Naive thymus-derived CD8-positive, alpha-beta T cell (primary cell): ENCODE results near the gene APLF. TPM values are rescaled to one million over a fixed set of nuclear protein-coding genes. Genes with fewer than 3 reads are reported as not detected.
A peak's percentile ranks its signal among the peaks of the same experiment; 100 is the strongest.
"Not testable (repeated sequence)": the region's sequence is repeated elsewhere in the genome, so short reads cannot be mapped to it uniquely, and the experiment has no call there.

ENCODE experiments used
- ATAC-seq, 2 donors: fragments of 150-1000 bp; cut with Tn5 transposase in 1 of 2; sonication (Bioruptor Pico), chemical (Tn5 transposase) in 1 of 2; 1 replicate in 1 of 2; 2 replicates in 1 of 2; pipeline ENCODE4 v1.10.0; 2021; ENCODE audit warnings: mild to moderate bottlenecking in 2 of 2, moderate library complexity in 2 of 2
- POLR2A ChIA-PET: fragments of 350-600 bp; sonication (Branson Sonifier 250); formaldehyde crosslinking; loops from one replicate; lab custom pipeline; 2021; ENCODE audit warnings: antibody characterized with exemption; lab: Charles Lee
- DNase-seq, 10 donors: peaks; one replicate each; pipeline versions ENCODE4 v3.0.0 to v3.0.0-alpha.2; 2020 to 2022
- H3K27ac Mint-ChIP-seq, 10 donors: one replicate each; pipeline ENCODE4 v1.8.0; 2020 to 2022; ENCODE audit warnings: mild to moderate bottlenecking in 10 of 10, mixed read lengths in 10 of 10, moderate library complexity in 4 of 10, inconsistent platforms in 1 of 10
- H3K27me3 Mint-ChIP-seq, 5 donors: one replicate each; pipeline ENCODE4 v1.8.0; 2021 to 2022; ENCODE audit warnings: mixed read lengths in 5 of 5
- H3K36me3 Mint-ChIP-seq, 3 donors: one replicate each; pipeline ENCODE4 v1.8.0; 2020 to 2022; ENCODE audit warnings: mixed read lengths in 3 of 3, mild to moderate bottlenecking in 2 of 3, inconsistent platforms in 1 of 3
- H3K4me1 Mint-ChIP-seq, 4 donors: one replicate each; pipeline ENCODE4 v1.8.0; 2021 to 2022; ENCODE audit warnings: mixed read lengths in 4 of 4
- H3K4me3 Mint-ChIP-seq, 10 donors: one replicate each; pipeline ENCODE4 v1.8.0; 2020 to 2022; ENCODE audit warnings: mild to moderate bottlenecking in 10 of 10, mixed read lengths in 10 of 10, moderate library complexity in 6 of 10, inconsistent platforms in 1 of 10
- H3K9me3 Mint-ChIP-seq, 9 donors: one replicate each; pipeline ENCODE4 v1.8.0; 2020 to 2022; ENCODE audit warnings: mixed read lengths in 9 of 9, mild to moderate bottlenecking in 3 of 9, inconsistent platforms in 1 of 9, moderate library complexity in 1 of 9
- polyA plus RNA-seq, 3 donors: library from polyadenylated mRNA; unstranded; fragments of 300-500 nt; fragmentation: Illumina TruSeq; gene quantifications; one replicate each; pipeline ENCODE4 v1.2.3, GENCODE V29; 2021
- total RNA-seq, 8 experiments: library from RNA in 2 of 8; stranded (reverse) in 2 of 8; gene quantifications; one replicate each; pipeline ENCODE4 v1.2.3 and lab custom pipeline; 2021 to 2026

Gene APLF
- total and polyA plus RNA-seq, 5 experiments from 2014 or later = 1.4 to 9.7 (median 1.6) TPM

DNA sequence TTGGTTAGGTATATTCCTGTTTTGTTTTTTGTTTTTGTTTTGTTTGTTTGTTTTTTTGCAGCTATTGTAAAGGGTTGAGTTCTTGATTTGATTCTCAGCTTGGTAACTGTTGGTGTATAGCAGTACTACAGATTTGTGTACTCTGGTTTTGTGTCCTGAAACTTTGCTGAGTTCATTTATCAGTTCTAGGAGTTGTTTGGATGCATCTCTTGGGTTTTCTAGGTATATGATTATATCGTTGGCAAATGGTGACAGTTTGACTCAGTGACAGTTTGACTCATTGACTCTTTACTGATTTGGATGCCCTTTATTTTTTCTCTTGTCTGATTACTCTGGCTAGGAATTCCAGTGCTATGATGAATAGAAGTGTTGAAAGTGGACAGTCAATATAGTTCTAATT is 53.7 kb downstream of the APLF start:
- DNase-seq = no peak
- no peak for ATAC-seq
- peaks cover 0 to 2% (median 0%) of the 10 kb centered on the region in 4 donors for H3K4me1 Mint-ChIP-seq
- H3K4me3 Mint-ChIP-seq = no peak overlapping the region
- H3K36me3 Mint-ChIP-seq = peaks cover 3 to 6% (median 4%) of the 10 kb centered on the region in 3 donors
- no peaks in the 10 kb centered on the region for H3K27me3 Mint-ChIP-seq
- H3K27ac Mint-ChIP-seq = no peak overlapping the region
- H3K9me3 Mint-ChIP-seq = no peaks in the 10 kb centered on the region
- POLR2A ChIA-PET = no interaction called here

DNA sequence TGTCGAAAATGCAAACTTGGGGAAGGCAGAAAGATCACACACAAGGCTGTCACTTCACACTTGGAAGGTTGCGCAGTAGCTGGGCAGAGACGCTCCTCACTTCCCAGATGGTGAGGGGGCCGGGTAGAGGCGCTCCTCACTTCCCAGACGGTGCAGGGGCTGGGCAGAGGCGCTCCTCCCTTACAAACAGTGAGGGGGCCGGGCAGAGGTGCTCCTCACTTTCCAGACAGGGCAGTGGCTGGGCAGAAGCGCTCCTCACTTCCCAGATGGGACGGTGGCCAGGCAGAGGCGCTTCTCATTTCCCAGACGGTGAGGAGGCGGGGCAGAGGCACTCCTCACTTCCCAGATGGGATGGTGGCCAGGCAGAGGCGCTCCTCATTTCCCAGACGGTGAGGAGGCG is 59.6 kb downstream of the APLF start:
- ATAC-seq, H3K27me3 Mint-ChIP-seq, POLR2A ChIA-PET, DNase-seq, H3K27ac Mint-ChIP-seq, H3K4me1 Mint-ChIP-seq, H3K4me3 Mint-ChIP-seq, H3K9me3 Mint-ChIP-seq: not testable (repeated sequence)
- peaks cover 4 to 25% (median 22%) of the 10 kb centered on the region in 3 donors for H3K36me3 Mint-ChIP-seq

DNA sequence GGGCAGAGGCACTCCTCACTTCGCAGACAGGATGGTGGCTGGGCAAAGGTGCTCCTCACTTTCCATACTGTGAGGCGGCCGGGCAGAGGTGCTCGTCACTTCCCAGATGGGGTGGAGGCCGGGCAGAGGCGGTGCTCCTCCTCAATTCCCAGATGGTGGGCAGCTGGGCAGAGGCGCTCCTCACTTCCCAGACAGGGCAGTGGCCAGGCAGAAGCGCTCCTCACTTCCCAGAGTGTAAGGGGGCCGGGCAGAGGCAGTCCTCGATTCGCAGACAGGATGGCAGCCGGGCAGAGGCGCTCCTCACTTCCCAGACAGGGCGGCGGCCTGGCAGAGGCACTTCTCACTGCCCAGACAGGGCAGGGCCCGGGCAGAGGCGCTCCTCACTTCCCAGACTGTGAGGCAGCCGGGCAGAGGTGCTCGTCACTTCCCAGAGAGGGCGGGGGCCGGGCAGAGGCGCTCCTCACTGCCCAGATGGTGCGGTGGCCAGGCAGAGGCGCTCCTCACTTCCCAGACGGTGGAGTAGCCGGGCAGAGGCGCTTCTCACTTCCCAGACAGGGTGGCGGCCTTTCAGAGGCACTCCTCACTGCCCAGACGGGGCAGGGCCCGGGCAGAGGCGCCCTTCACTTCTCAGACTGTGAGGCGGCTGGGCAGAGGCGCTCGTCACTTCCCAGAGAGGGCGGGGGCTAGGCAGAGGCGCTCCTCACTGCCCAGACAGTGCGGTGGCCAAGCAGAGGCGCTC is 60.1 kb downstream of the APLF start:
- POLR2A ChIA-PET, H3K27me3 Mint-ChIP-seq, H3K4me3 Mint-ChIP-seq, ATAC-seq, DNase-seq, H3K27ac Mint-ChIP-seq, H3K9me3 Mint-ChIP-seq, H3K4me1 Mint-ChIP-seq: not testable (repeated sequence)
- peaks cover 4 to 27% (median 22%) of the 10 kb centered on the region in 3 donors for H3K36me3 Mint-ChIP-seq

DNA sequence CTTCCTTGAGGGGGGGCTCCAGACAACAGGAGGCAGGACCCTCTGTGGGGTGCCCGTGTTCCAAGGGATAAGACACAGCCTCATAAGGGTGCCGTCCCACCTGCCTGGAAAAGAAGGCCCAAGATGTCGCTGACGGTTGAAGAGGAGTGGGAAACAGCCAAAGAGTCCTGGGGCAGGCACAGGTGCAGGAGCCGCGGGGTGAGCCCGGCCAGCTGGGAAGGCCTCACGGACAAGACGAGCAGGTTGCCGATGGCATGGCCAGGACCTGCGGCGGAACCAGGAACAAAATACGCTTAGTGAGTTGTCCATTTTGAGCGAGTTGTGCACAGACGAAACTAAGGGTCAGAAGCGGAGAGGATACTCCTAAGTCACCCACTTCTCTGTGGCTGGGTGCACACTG is 61.8 kb downstream of the APLF start:
- ATAC-seq, POLR2A ChIA-PET, H3K27me3 Mint-ChIP-seq, H3K9me3 Mint-ChIP-seq, H3K27ac Mint-ChIP-seq, H3K4me1 Mint-ChIP-seq, DNase-seq, H3K4me3 Mint-ChIP-seq: not testable (repeated sequence)
- H3K36me3 Mint-ChIP-seq = peaks cover 4 to 30% (median 22%) of the 10 kb centered on the region in 3 donors

- ATAC-seq, H3K4me3 Mint-ChIP-seq, H3K9me3 Mint-ChIP-seq, H3K27me3 Mint-ChIP-seq, DNase-seq, H3K4me1 Mint-ChIP-seq, POLR2A ChIA-PET, H3K27ac Mint-ChIP-seq: not testable (repeated sequence)
- peaks cover 4 to 30% (median 22%) of the 10 kb centered on the region in 3 donors for H3K36me3 Mint-ChIP-seq
These were observed 62.3 kb downstream of the APLF start for GRCh38 chr2:68529651-68530050.

DNA sequence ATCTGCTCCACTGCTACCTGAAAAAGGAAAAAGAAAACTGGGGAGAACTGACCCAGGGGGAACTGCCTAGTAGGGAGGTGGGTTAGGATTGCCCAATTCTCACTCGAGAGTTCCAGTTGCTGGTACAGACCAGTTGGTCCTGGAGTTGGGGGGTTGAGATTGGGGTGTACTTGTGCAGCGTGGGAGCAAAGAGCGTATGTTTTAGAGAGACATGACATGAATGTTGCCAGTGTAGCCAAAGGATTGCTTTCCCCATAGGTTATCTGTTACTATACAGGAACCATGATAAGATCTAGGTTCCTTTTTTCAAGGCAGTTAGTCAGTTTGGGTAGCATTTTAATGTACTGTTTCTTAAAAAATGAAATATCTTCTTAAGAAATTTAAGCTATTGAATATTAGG is 68.6 kb downstream of the APLF start:
- Mint-ChIP-seq H3K9me3 (no peaks in the 10 kb centered on the region), H3K27me3 (no peaks in the 10 kb centered on the region), H3K27ac (peak overlapping the region in 2 of 10 donors; percentile 0 to 13), H3K4me1 (peaks cover 0 to 1% (median under 1%) of the 10 kb centered on the region in 4 donors), H3K4me3 (no peak overlapping the region), H3K36me3 (peaks cover 4 to 29% (median 8%) of the 10 kb centered on the region in 3 donors)
- ATAC-seq (no peak), DNase-seq (no peak)
- POLR2A ChIA-PET = no interaction called here

DNA sequence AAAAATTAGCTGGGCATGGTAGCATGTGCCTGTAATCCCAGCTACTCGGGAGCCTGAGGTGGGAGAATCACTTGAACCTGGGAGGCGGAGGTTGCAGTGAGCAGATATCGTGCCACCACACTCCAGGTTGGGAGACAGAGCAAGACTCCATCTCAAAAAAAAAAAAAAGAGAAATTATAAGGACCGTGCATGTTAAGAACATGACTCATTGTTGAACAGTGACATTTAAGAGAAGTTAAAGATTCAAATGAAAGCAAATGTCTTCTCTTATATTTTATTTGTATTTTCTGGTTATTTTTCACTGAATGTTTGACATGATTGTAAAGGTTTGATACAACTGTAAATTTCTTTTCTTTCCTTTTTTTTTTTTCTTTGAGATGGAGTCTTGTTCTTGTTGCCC is 69.6 kb downstream of the APLF start:
- peaks cover 4 to 32% (median 8%) of the 10 kb centered on the region in 3 donors for H3K36me3 Mint-ChIP-seq
- H3K4me1 Mint-ChIP-seq = peaks cover 0 to 1% (median under 1%) of the 10 kb centered on the region in 4 donors
- no peak overlapping the region for H3K27ac Mint-ChIP-seq
- no peaks in the 10 kb centered on the region for H3K27me3 Mint-ChIP-seq
- H3K4me3 Mint-ChIP-seq = no peak overlapping the region
- POLR2A ChIA-PET = no interaction called here
- H3K9me3 Mint-ChIP-seq = no peaks in the 10 kb centered on the region
- DNase-seq = no peak
- no peak for ATAC-seq

DNA sequence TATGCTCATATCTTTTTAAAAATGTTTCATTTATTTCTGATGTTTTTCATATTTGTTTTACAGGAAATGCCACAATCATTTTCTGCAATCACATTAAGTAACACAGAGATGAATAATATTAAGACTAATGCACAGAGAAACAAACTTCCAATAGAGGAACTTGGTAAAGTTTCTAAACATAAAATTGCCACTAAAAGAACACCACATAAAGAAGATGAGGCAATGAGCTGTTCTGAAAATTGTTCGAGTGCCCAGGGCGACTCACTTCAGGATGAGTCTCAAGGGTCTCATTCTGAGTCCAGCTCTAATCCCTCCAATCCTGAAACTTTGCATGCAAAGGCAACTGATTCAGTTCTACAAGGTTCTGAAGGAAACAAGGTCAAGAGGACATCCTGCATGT is 70.4 kb downstream of the APLF start:
- Mint-ChIP-seq H3K4me1 (peaks cover 0 to 1% (median under 1%) of the 10 kb centered on the region in 4 donors), H3K36me3 (peaks cover 4 to 24% (median 8%) of the 10 kb centered on the region in 3 donors), H3K4me3 (no peak overlapping the region), H3K27me3 (no peaks in the 10 kb centered on the region), H3K9me3 (no peaks in the 10 kb centered on the region), H3K27ac (no peak overlapping the region)
- ATAC-seq (no peak), DNase-seq (no peak)
- POLR2A ChIA-PET = no interaction called here

GRCh38 chr2:68544811-68545210 is 77.4 kb downstream of the APLF start:
- Mint-ChIP-seq H3K27ac (no peak overlapping the region), H3K4me3 (no peak overlapping the region), H3K9me3 (no peaks in the 10 kb centered on the region), H3K36me3 (peaks cover 0 to 23% (median 13%) of the 10 kb centered on the region in 3 donors), H3K27me3 (no peaks in the 10 kb centered on the region), H3K4me1 (peaks cover 0 to 1% (median 0%) of the 10 kb centered on the region in 4 donors)
- POLR2A ChIA-PET = no interaction called here
- DNase-seq (no peak), ATAC-seq (no peak)

- no peak overlapping the region for H3K4me3 Mint-ChIP-seq
- POLR2A ChIA-PET = interaction anchor here (0.5 kb wide), 1 partner anchor 112 kb away, joined by 3 read pairs; no protein-coding TSS in a partner anchor
- peaks cover 0 to 13% (median 9%) of the 10 kb centered on the region in 3 donors for H3K36me3 Mint-ChIP-seq
- ATAC-seq (no peak), DNase-seq (no peak)
- no peaks in the 10 kb centered on the region for H3K27me3 Mint-ChIP-seq
- no peaks in the 10 kb centered on the region for H3K9me3 Mint-ChIP-seq
- H3K27ac Mint-ChIP-seq = no peak overlapping the region
- peaks cover 0 to 1% (median 0%) of the 10 kb centered on the region in 4 donors for H3K4me1 Mint-ChIP-seq
These were observed 81.0 kb downstream of the APLF start for GRCh38 chr2:68548396-68548795.

DNA sequence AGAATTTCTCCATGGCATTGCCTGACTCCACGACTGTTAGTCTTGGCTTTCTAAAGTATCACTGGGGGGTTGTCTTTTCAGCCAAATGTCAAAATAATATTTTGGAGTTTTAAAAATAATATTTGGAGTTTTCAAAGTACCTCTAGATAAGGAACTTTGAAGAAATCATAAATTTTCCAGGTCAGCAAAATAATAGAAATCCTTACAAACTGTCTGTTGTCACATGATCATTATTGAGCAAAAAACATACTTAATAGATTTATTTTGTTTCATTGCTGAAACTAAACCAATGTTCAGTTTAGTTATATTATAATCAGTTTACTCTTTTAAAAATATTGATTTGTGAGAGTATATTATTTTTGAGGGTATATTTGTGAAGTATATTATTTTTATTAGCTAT is 85.7 kb downstream of the APLF start:
- Mint-ChIP-seq H3K4me3 (no peak overlapping the region), H3K27me3 (no peaks in the 10 kb centered on the region), H3K27ac (no peak overlapping the region), H3K36me3 (peaks cover 0 to 4% (median 3%) of the 10 kb centered on the region in 3 donors), H3K9me3 (no peaks in the 10 kb centered on the region), H3K4me1 (no peaks in the 10 kb centered on the region)
- POLR2A ChIA-PET = no interaction called here
- no peak for ATAC-seq
- no peak for DNase-seq

- ATAC-seq, H3K27me3 Mint-ChIP-seq, H3K36me3 Mint-ChIP-seq, POLR2A ChIA-PET, H3K4me1 Mint-ChIP-seq, H3K9me3 Mint-ChIP-seq, H3K27ac Mint-ChIP-seq, H3K4me3 Mint-ChIP-seq, DNase-seq: not testable (repeated sequence)
These were observed 88.2 kb downstream of the APLF start for GRCh38 chr2:68555425-68556206.

GRCh38 chr2:68556381-68556780 is 89.0 kb downstream of the APLF start:
- Mint-ChIP-seq H3K4me1 (no peaks in the 10 kb centered on the region), H3K36me3 (peaks cover 0 to 4% (median 3%) of the 10 kb centered on the region in 3 donors), H3K27me3 (no peaks in the 10 kb centered on the region), H3K27ac (no peak overlapping the region), H3K4me3 (no peak overlapping the region), H3K9me3 (no peaks in the 10 kb centered on the region)
- no peak for ATAC-seq
- POLR2A ChIA-PET = no interaction called here
- no peak for DNase-seq
